ENCODE data around the gene BSND.

Gene BSND

GRCh38 chr1:54952950-54953718, 45.6 kb upstream of the BSND start:
- Mint-ChIP-seq H3K4me1 (peaks cover 13% of the 10 kb centered on the region), H3K27ac (no peak overlapping the region), H3K4me3 (no peak overlapping the region), H3K36me3 (ENCODE audit: low read depth) (no peaks in the 10 kb centered on the region), H3K27me3 (ENCODE audit: low read depth, poor library complexity) (peaks cover 5% of the 10 kb centered on the region), H3K9me3 (peaks cover 26% of the 10 kb centered on the region)
- DNase-seq = no peak
- TF ChIP-seq CTCF (IDR thresholded peaks at IDR 0.05) = no peak

GRCh38 chr1:54953846-54954245, 44.9 kb upstream of the BSND start:
- no peak for TF ChIP-seq CTCF (IDR thresholded peaks at IDR 0.05)
- H3K4me1 Mint-ChIP-seq = peaks cover 13% of the 10 kb centered on the region
- peaks cover 33% of the 10 kb centered on the region for H3K9me3 Mint-ChIP-seq
- H3K4me3 Mint-ChIP-seq = no peak overlapping the region
- H3K27ac Mint-ChIP-seq = no peak overlapping the region
- DNase-seq = no peak
- H3K36me3 Mint-ChIP-seq (ENCODE audit: low read depth) = peaks cover 2% of the 10 kb centered on the region
- H3K27me3 Mint-ChIP-seq (ENCODE audit: low read depth, poor library complexity) = peaks cover 5% of the 10 kb centered on the region

GRCh38 chr1:54955359-54955758, 43.4 kb upstream of the BSND start:
- H3K4me1 Mint-ChIP-seq = peaks cover 6% of the 10 kb centered on the region
- H3K27me3 Mint-ChIP-seq (ENCODE audit: low read depth, poor library complexity) = peaks cover 1% of the 10 kb centered on the region
- no peak for TF ChIP-seq CTCF (IDR thresholded peaks at IDR 0.05)
- peaks cover 4% of the 10 kb centered on the region for H3K36me3 Mint-ChIP-seq (ENCODE audit: low read depth)
- DNase-seq = no peak
- H3K4me3 Mint-ChIP-seq = no peak overlapping the region
- H3K27ac Mint-ChIP-seq = no peak overlapping the region
- peaks cover 47% of the 10 kb centered on the region for H3K9me3 Mint-ChIP-seq

- H3K9me3 Mint-ChIP-seq = peaks cover 47% of the 10 kb centered on the region
- no peak for DNase-seq
- no peaks in the 10 kb centered on the region for H3K27me3 Mint-ChIP-seq (ENCODE audit: low read depth, poor library complexity)
- peaks cover 4% of the 10 kb centered on the region for H3K36me3 Mint-ChIP-seq (ENCODE audit: low read depth)
- H3K4me1 Mint-ChIP-seq = no peaks in the 10 kb centered on the region
- H3K4me3 Mint-ChIP-seq = no peak overlapping the region
- no peak for TF ChIP-seq CTCF (IDR thresholded peaks at IDR 0.05)
- H3K27ac Mint-ChIP-seq = no peak overlapping the region
Measured at GRCh38 chr1:54956726-54957125, 42.0 kb upstream of the BSND start.

- Mint-ChIP-seq H3K4me1 (no peaks in the 10 kb centered on the region), H3K9me3 (peaks cover 45% of the 10 kb centered on the region), H3K36me3 (ENCODE audit: low read depth) (peaks cover 4% of the 10 kb centered on the region), H3K27ac (no peak overlapping the region), H3K27me3 (ENCODE audit: low read depth, poor library complexity) (no peaks in the 10 kb centered on the region), H3K4me3 (no peak overlapping the region)
- no peak for DNase-seq
- no peak for TF ChIP-seq CTCF (IDR thresholded peaks at IDR 0.05)
Measured at GRCh38 chr1:54959241-54959640, 39.5 kb upstream of the BSND start.

Data from nephron progenitor cell (in vitro differentiated cells).